HG02678 (cell line): Measurements from ENCODE around the gene OR8G5.
"Not testable (repeated sequence)": the region's sequence is repeated elsewhere in the genome, so short reads cannot be mapped to it uniquely, and the experiment has no call there.

Experiments
- ATAC-seq: cut with Tn5 transposase; IDR thresholded peaks from one replicate; pipeline ENCODE4 v1.9.1; 2021; ENCODE audit warnings: mild to moderate bottlenecking, moderate library complexity; ENCODE audit not compliant: unreplicated experiment

The OR8G5 gene, protein sequence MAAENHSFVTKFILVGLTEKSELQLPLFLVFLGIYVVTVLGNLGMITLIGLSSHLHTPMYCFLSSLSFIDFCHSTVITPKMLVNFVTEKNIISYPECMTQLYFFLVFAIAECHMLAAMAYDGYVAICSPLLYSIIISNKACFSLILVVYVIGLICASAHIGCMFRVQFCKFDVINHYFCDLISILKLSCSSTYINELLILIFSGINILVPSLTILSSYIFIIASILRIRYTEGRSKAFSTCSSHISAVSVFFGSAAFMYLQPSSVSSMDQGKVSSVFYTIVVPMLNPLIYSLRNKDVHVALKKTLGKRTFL

DNA sequence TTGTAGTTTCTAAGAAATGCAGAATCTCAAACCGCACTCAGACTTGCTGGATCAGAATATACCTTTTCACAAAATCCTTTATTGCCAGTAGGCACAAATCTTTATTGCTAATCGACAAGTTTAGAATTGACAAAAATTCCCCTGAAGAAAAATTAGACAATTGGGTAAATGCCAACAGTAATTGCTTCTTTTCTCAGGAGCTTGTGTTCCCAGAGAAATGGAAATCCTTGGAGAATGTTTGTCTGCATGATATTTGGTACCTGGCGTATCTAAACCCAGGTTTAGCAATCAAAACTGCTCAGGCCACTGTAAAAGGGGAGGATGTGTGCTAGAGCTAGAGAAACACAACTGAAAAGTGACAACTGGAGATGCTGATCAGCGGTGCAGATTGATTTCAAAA is at the start of gene OR8G5:
TSS of gene OR8G5 (plus strand) at position 301 of the 400 bp plus-strand sequence. CDS start 8,556 bp downstream, outside the sequence.
- ATAC-seq = no peak

DNA sequence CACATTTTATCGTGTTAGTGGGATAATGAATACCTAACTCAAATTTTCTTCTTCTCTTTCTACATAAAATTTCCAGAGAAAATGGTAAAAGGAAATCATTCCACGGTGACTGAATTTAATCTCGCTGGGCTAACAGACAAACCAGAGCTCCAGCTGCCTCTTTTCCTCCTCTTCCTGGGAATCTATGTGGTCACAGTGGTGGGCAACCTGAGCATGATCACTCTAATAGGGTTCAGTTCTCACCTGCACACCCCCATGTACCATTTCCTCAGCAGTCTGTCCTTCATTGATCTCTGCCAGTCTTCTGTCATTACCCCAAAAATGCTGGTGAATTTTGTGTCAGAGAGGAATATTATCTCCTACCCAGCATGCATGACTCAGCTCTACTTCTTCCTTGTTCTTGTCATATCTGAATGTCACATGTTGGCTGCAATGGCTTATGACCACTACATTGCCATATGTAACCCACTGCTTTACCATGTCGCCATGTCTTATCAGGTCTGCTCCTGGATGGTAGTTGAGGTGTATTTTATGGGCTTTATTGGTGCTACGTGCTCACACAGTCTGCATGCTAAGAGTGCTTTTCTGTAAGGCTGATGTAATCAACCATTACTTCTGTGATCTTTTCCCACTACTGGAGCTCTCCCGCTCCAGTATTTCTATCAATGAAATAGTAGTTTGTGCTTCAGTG is 48.9 kb upstream of the OR8G5 start:
- no peak for ATAC-seq

- no peak for ATAC-seq
These were observed 46.3 kb upstream of the OR8G5 start for GRCh38 chr11:124209824-124210357.

DNA sequence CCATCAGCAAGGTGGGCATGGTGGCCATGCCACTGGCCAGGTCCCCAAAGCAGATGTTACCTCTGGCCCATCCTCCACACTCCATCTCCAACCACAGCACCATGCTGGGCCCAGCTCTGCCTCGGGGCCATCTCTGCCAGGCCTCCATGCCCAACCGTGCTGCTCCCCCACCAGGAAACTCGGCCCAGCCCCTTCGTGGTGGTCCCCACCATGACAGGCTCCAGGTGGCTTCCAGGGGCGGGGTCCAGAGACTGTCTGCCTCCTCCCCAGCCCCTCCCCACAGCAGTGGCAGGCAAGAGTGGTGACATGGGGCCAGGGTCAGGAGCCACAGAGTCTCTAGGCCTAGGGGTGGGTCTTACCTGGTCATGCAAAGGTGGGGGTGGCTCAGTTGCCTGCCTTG is 45.8 kb upstream of the OR8G5 start:
- no peak for ATAC-seq

DNA sequence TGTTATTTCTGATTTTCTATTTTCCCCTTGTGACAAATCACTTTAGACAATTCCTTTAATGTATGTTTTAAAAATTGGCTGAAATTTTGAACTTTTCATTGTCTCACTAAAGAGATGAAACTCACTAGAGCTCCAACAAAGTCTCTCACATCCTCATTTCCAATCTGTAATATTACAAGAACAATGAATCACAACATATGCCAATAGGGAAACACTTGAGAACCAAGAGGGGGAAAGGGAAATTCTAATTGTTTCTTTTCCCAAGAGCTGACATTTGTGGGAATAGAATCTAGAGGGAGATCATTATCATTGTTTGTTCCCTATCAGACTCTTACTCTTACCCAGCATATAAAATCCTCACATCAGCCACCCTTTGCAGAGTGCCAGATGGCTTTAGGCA is 44.9 kb upstream of the OR8G5 start:
- no peak for ATAC-seq

- ATAC-seq = no peak
These were observed 42.1 kb upstream of the OR8G5 start for GRCh38 chr11:124214027-124214426.

GRCh38 chr11:124219126-124219525 is 37.0 kb upstream of the OR8G5 start:
- no peak for ATAC-seq

GRCh38 chr11:124222407-124222806 is 33.8 kb upstream of the OR8G5 start:
- ATAC-seq = no peak

GRCh38 chr11:124224618-124225423 is 31.4 kb upstream of the OR8G5 start:
- not testable (repeated sequence) for ATAC-seq

GRCh38 chr11:124225471-124225870 is 30.7 kb upstream of the OR8G5 start:
- no peak for ATAC-seq

- ATAC-seq = no peak
These were observed 22.8 kb upstream of the OR8G5 start for GRCh38 chr11:124233376-124233775.

- ATAC-seq = no peak
These were observed 17.7 kb upstream of the OR8G5 start for GRCh38 chr11:124238512-124238911.

DNA sequence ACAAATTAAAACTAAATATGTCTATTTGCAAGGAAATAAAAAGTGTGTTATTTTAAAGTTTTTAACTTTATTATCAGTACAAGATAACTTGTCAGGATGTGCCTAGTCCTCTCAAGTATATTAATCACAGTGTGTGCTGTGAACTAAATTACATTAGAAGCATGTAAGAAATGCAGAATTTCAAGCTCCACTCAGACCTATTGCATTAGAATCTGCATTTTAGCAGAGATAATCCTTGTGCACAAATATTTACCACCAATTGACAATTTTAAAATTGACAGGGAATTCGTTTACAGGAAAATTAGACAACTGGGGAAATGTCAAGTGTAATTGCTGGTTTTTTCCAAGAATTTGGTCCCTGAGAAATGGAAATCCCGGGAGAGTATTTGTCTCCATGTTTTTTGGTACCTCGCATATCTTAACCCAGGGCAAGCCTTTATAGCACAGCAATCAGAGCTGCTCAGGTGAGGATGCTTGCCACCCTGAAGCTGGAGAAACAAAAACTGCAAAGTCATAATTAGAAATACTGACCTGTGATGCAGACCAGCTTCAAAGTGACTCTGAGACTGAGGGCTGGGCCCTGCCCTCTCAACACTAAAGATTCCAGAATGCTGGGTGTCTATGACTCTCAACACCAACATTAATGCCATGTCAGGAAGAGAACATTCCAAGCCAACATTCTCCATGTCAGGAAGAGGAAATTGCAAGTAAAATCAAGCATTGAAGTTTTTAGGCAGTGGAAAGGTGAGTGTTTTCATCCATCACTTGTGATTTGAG is 15.4 kb upstream of the OR8G5 start, which contains the start of gene OR8G1:
TSS of gene OR8G1 (plus strand) at position 475 of the 777 bp plus-strand sequence. CDS start 8,581 bp downstream, outside the sequence.
- ATAC-seq = no peak

GRCh38 chr11:124249869-124250268 is 6.3 kb upstream of the OR8G5 start:
- not testable (repeated sequence) for ATAC-seq

GRCh38 chr11:124265041-124265440 is 8.9 kb downstream of the OR8G5 start:
- not testable (repeated sequence) for ATAC-seq

DNA sequence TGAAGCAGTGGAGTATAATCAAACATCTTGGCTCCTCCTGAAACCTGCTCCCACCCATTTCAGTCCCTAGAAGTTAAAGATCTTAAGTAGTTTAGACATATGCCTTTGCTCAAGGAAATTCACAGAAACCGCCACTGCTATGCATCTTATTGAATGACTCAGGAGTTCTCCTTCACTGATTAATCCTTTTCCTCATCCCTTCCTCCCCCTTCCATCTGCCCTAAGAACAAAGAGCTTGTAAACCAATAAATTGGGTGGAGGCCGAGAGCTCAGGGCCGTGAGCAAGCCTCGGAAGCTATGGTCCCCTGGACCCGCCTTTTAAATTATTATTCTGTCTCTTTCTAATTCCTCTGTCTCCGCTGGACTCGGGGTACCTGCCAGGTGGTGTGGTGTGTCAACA is 14.7 kb downstream of the OR8G5 start:
- ATAC-seq = not testable (repeated sequence)

- ATAC-seq = no peak
These were observed 17.8 kb downstream of the OR8G5 start for GRCh38 chr11:124274000-124274399.

- no peak for ATAC-seq
These were observed 19.9 kb downstream of the OR8G5 start for GRCh38 chr11:124276081-124276480.

GRCh38 chr11:124277207-124277606 is 21.0 kb downstream of the OR8G5 start:
- ATAC-seq = no peak

DNA sequence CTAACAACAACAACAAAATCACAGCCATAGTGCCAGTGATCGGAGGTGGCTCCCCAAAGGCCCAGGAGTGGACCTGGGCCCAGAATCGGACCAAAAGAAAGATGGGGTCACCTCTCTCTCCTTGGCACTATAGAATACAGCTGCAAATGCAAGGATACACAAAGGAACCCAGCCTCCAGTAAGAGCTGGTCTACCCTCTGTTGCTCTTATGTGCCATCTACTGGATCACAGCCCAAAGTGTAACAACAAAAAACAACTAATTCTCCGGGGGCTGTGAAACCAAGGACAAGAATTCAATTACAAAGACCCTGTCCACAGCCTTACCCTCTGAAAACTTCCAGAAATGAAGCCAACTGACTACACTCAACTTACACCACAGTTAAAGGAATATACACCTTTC is 21.6 kb downstream of the OR8G5 start:
- no peak for ATAC-seq
